NCI-H748 treated with DMSO at 0.1 percent for 48 hours (cell line): Measurements from ENCODE around the gene CACNA1H.
"Not testable (repeated sequence)": the region's sequence is repeated elsewhere in the genome, so short reads cannot be mapped to it uniquely, and the experiment has no call there.

Experiments
- DNase-seq: peaks from one replicate; lab custom pipeline; 2025; lab: John Stamatoyannopoulos, UW

CACNA1H gene

DNA sequence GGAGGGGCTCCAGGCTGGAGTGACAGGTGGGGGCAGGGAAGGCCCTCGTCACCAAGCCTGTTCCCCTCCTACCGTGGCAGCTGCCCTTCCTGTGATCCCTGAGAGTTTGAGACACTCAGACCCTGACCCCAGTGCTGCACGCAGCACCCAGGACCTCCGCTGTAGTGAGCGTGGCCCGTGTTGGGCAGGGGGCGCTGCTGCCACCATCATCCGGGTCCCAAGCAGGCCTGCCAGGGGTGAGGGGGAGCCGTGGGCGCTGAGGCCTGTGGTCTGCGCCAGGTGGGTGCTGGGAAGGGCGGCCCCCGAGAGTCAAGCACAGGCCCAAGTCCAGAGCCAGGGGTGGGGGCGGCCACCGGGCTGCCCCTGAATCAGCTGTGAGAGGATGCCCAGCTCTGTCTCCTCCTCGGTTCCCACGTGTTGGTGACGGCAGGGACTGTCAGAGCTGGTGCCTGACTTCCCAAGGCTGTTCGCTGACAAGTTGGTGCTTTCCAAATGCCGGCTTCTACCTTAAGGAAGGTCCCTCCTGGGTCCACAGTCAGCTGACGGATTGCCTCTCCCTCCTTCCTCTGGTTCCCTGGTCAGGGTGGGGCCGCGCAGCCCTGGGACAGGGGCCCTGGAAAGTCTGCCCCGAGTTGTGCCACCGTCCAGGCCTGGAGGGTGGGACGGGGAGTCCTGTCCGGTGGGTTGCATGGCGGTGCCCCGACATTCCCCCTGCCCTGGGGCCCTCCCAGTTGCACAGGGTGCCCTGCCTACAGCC is 41.1 kb downstream of the CACNA1H start:
- DNase-seq, result no peak

DNA sequence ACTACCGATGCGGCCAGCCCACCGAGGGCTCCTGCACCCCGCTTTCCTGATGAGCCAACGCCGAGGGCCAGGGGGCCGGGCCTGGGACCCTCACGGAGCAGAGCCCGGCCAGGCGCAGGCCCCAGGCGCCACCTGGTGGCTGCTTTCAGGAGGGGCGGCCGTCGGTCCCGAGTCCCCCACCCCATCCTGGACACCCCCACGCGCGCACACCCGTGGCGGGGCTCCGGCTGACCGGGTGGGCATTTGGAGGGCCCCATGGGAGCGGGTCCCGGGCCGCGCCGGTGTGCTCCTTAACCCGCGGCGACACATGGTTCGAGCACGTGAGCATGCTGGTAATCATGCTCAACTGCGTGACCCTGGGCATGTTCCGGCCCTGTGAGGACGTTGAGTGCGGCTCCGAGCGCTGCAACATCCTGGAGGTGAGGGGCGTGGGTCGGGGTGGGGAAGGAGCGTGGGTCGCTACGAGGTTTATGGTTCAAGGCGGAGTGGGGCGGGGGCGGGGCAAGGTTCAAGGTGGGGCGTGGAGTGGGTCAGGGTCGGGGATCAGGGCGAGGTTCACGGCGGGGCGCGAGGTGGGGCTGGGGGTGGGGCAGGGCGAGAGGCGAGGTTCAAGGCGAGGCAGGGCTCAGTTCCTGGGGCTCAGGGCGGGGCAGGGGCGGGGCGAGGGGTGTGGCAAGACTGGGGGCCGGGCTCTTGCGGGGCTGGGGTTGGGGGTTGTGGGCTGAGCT is 41.9 kb downstream of the CACNA1H start:
- DNase-seq, result no peak

DNA sequence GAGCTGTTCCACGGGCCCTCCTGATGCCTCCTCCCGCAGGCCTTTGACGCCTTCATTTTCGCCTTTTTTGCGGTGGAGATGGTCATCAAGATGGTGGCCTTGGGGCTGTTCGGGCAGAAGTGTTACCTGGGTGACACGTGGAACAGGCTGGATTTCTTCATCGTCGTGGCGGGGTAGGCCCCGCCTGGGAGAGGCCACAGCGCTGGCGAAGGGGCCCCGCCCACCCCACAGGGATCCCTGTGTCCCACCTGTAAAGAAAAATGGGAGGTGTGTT is 42.4 kb downstream of the CACNA1H start:
- no peak for DNase-seq

DNA sequence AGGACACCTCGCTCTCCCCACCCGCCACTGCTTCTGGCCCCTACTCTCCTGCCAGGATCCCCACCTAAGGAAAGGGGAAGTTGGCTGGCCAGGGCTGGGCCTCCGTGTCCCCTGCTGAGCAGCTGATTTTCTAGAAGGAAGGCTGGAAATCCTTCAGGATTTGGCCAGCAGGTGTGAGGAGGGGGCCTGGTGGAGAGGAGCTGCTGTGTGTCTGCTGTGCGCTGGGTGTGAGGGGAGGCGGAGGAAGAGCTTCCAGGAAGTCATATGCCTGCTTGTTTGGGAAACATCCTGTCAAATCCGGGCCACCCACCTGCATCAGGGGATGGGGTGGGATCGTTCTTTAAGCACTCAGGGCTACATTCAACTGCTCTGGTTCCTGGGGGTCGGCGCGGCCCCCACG is 43.6 kb downstream of the CACNA1H start:
- DNase-seq, result no peak

DNA sequence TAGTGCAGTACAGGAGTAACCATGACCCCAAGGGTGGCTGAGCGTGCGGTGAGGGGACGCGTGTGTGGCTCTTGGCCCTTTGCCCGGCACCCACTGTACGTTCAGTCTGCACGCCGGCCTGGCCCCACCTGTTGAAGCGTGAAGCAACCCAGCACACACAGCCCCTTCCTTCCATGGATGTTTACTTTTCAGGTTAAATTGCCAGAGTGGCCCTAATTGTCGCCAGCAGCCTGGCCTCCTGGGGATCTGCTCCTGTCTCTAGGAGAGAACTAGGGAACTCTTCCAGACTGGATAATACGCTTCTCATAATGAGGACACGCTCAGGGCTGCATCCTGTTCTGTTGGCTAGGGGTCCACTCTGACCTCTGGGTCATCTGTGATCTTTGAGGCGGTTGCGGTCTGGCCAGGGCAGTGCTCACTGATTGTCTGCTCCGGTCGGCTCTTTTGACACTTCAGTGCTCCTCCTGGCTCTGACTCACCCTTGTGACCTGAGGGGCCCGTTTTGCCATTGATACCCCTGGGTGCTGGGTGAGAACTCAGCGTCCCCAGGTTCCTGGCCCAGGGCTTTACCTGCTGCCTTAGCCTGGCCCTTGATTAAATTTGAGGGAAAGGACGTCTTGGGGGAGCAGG is 44.4 kb downstream of the CACNA1H start:
- DNase-seq, result peak; percentile 61

DNA sequence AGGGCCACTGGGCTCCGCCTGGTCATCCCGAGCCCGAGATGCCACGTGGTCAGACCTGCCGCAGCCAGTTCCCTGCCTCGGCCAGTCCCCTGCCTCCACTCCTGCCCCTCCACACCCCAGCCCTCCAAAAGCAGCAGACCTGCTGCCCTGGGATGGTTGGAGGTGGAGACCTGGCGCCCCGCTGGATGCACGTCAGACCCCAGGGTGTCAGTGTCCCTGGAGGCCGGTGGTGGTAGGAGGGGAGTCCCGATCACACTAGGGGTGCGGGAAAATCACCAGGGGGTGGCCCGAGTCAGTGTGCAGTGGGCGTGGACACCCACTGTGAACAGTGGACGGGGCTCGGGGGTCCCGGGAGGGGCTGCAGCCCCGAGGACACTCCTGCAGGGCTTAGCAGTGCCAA is 45.3 kb downstream of the CACNA1H start:
- no peak for DNase-seq

DNA sequence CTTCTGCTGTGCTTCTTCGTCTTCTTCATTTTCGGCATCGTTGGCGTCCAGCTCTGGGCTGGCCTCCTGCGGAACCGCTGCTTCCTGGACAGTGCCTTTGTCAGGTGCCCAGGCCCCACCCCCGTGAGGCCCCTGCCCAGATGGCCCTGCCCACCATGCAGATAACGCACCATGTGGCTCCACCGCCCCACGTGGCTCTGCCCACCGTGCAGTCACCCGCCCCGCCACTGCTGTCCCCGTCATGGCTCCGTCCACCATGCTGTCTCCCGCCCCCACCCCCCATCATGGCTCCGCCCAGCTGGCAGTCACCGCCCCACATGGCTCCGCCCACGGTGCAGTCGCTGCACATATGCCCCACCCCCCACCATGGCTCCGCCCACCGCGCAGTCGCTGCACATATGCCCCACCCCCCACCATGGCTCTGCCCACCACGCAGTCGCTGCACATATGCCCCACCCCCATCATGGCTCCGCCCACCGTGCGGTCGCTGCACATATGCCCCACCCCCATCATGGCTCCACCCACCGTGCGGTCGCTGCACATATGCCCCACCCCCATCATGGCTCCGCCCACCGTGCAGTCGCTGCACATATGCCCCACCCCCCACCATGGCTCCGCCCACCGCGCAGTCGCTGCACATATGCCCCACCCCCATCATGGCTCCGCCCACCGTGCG is 45.9 kb downstream of the CACNA1H start:
- not testable (repeated sequence) for DNase-seq

DNA sequence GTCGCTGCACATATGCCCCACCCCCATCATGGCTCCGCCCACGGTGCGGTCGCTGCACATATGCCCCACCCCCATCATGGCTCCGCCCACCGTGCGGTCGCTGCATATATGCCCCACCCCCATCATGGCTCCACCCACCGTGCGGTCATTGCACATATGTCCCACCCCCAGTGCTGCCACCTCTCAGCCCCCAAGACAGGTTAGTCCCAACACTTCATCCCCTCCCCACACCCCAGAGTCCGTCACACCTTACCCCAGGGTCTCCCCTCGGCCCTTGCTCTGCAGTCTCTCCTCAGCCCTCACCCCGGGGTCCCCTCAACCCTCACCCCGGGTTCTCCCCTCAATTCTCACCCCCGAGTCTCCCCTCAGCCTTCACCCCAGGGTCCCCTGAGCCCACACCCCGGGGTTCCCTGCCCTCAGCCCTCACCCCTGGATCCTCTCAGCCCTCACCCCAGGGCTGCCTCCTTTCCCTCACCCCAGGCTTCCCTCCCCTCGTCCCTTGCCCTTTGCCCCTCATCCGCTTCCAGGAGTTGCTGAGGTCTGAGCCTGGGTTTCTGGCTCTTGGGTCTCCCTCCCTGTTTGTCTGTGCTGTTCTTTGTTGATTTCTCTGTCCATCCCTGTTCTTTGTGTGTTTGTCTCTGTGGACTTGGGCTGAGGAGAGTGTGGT is 46.6 kb downstream of the CACNA1H start:
- DNase-seq, result no peak

DNA sequence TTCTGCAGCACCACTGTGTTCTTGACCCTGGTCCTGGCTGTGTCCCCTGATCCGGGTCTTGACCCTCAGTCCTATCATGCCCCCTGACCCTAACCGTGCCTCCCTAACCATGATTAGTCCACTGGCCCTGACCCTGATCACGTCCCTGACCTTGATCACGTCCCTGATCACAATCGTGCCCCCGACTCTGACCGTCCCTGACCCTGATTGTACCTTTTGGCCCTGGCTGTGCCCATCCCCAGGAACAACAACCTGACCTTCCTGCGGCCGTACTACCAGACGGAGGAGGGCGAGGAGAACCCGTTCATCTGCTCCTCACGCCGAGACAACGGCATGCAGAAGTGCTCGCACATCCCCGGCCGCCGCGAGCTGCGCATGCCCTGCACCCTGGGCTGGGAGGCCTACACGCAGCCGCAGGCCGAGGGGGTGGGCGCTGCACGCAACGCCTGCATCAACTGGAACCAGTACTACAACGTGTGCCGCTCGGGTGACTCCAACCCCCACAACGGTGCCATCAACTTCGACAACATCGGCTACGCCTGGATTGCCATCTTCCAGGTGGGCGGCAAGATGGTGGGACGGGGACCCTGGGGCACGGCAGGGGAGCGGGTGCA is 47.2 kb downstream of the CACNA1H start:
- no peak for DNase-seq

DNA sequence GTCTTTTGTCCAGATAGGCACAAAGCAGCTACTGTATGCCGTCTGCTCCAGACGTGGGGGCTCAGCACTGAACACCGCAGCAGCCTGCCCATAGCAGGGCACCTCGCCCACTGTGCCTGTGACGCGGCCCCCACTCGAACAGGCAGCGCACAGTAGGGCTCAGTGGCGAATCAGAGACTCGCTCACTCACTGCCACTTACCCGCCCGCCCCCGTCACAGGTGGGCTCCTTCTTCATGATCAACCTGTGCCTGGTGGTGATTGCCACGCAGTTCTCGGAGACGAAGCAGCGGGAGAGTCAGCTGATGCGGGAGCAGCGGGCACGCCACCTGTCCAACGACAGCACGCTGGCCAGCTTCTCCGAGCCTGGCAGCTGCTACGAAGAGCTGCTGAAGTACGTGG is 48.5 kb downstream of the CACNA1H start:
- DNase-seq, result no peak

DNA sequence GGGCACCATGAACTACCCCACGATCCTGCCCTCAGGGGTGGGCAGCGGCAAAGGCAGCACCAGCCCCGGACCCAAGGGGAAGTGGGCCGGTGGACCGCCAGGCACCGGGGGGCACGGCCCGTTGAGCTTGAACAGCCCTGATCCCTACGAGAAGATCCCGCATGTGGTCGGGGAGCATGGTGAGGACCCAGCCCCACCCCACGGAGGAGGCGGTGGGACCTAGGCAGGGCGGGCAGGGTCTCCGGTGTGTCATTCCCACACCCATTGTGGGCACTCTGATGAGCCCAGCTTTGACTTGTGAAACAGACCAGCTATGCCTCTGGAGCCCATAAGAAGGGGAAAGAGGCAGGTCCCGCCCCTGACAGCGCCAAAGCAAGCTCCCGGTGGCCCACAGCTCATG is 49.4 kb downstream of the CACNA1H start:
- no peak for DNase-seq

DNA sequence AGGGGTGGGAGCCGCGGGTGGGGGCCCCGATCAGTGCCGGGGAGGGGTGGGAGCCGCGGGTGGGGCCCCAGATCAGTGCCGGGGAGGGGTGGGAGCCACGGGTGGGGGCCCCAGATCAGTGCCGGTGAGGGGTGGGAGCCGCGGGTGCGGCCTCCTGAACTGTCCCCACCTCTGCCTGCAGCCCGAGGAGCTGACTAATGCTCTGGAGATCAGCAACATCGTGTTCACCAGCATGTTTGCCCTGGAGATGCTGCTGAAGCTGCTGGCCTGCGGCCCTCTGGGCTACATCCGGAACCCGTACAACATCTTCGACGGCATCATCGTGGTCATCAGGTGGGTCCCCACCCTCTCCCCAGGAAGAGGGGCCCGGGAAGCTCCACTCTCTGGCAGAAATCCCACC is 52.0 kb downstream of the CACNA1H start:
- DNase-seq, result no peak

DNA sequence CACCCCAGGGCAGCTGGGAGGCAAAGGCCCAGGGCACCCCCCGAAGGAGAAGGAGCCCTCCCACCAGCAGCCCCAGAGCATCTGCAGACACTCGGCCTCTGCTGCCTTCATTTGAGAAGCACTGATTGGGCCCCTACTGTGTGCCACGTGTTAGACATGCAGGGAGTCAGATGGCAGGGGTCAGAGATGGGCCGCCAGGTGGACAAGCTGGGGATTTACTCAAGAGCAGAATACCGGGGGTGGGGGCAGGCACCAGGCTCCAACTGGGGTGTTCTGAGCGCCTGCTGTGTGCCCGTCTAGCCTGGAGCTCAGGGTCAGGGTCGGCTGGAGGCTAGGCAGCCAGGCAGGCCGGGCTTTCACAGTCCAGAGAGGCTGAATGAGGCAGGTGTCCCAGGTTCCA is 53.4 kb downstream of the CACNA1H start:
- DNase-seq, result no peak

DNA sequence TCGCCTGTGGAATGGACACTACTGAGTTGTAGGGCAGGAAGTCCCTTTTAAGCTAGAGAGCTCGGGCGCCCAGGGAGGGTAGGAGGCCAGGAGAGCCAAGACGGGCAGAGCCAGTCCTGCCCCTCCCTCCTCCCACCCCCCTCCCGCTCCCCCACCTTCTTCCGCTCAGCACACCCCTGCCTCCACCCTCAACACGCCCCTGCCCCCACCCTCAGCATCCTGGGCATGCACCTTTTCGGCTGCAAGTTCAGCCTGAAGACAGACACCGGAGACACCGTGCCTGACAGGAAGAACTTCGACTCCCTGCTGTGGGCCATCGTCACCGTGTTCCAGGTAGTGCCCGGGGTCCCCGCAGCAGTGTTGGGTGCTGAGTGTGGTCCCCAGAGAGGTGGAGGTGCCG is 53.9 kb downstream of the CACNA1H start:
- DNase-seq, result no peak

DNA sequence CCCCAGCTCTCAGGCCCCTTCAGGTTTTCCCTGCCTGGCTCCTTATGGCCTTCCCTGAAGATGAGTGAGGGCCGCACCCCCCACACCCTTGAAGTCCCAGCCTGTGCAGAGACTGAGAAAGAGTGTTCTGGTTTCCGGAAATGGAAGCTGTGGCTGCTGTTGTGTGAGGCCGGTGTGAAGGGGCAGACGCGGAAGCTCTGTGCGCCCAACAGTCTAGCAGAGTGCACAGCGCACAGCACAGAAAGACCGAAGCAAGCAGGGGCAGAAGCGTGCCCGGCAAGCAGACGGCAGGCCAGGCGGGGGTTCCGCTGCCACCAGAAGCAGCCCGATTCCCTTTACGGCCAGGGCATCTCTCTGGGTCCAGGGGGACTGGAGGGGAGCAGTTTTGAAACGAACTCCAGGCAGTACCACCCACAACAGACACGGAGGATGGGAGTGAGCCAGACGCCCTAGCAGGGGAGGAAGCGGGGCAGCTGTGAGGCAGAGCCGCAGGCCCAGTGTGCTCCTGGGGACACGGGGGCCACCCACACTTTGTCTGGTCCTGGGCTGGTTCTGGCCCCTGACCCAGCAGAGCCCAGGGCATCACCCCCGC is 55.4 kb downstream of the CACNA1H start:
- no peak for DNase-seq

DNA sequence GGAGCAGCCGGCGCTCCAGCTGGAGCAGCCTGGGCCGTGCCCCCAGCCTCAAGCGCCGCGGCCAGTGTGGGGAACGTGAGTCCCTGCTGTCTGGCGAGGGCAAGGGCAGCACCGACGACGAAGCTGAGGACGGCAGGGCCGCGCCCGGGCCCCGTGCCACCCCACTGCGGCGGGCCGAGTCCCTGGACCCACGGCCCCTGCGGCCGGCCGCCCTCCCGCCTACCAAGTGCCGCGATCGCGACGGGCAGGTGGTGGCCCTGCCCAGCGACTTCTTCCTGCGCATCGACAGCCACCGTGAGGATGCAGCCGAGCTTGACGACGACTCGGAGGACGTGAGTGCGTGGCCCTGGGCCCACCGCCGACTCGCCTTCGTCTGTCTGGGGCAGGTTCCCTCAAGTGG is 56.2 kb downstream of the CACNA1H start:
- DNase-seq, result no peak

DNA sequence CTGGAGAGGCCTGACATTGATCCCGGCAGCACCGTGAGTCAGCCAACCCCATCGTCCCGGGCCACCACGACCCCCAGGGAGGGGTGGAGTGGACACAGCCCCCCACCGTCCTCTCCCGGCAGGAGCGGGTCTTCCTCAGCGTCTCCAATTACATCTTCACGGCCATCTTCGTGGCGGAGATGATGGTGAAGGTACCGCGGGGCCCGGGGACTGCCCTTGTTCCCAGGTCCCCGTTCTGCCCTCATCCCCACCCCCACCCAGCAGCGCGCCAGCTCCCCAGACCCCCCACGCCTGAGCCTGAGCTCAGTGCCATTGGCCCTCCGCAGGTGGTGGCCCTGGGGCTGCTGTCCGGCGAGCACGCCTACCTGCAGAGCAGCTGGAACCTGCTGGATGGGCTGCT is 57.6 kb downstream of the CACNA1H start:
- no peak for DNase-seq

DNA sequence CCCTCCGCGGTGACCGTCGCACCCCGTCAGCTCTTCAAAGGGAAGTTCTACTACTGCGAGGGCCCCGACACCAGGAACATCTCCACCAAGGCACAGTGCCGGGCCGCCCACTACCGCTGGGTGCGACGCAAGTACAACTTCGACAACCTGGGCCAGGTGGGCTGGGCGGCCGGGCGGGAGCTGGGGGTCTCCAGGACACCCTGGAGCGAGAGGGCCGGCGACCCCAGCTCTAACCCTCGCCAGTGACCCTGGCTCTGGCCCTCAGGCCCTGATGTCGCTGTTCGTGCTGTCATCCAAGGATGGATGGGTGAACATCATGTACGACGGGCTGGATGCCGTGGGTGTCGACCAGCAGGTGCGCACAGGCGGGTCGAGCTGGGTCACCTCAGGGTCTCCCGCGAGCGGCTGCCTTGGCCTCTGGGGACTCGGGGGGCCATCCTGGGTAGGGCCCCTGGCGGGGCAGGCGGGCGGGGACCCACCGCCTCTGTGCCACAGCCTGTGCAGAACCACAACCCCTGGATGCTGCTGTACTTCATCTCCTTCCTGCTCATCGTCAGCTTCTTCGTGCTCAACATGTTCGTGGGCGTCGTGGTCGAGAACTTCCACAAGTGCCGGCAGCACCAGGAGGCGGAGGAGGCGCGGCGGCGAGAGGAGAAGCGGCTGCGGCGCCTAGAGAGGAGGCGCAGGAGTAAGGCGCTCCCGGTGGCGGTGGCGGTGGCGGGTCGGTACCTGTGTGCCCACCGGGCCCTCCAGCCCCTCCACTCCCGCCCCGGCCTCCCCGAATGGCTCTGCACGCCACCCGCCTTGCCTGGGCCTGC is 58.8 kb downstream of the CACNA1H start:
- no peak for DNase-seq

DNA sequence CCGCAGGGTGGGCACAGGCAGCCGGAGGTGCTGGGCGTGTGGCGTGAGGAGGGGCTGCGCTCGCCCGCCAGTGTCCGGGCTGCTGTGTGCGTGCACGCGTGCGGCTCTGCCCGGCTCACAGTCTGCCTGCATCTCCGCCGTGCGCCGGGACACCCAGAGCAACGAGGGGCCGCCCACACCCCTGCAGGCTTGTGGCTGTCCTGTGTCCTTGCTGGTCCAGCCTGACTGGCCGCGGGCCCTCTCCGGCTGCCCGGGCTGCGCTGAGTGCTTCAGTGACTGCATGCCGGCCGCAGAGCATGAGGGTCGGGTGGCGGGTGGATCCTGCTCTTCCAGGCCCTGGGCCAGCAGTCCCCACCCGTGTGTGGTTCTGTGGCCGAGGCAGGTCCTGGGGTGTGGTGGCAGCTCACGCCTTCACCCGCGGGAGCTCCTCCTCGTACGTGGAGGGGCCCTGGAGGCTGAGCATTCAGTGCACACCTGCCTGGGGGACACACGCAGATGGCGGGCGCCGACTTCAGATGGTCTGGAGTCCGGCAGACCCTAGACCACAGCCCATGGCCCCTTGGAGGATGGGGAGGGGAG is 59.8 kb downstream of the CACNA1H start:
- DNase-seq, result no peak

DNA sequence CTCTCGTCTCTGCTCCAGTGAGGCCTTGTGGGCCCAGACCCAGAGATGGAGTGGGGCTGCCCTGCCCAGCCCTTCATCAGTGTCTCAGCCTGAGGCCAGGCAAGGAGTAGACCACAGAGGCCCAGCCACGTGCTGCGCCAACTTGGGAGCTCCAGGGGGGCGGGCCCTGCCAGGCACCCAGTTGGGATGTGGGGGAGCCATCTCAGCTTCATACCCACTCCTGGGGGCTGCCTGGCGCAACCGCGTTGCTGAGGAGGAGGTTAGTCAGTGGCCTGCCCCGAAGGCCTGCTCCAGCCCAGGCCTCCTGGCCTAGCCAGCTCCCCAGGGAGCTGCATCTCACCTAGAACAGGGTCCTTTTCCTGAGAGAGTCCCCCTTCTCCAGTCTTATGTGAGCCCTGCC is 60.3 kb downstream of the CACNA1H start:
- DNase-seq, result no peak
